ENCODE results near the gene ROBO4.

DNA sequence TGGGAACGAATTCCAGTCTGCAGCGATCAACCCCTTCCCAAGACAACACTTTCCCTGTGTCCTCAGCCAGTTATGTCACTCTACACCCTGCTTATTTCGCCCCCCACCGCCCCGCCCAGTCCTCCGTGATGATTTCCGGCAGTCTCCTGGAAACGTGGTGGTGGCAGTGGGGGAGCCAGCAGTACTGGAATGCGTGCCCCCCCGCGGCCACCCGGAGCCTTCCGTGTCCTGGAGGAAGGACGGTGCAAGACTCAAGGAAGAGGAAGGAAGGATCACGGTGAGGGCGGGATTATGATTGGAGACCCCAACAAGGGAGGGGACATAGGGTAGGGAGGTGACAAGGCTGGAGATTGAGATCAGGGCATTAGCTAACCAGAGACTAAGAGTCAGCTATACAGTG lies 28.3 kb downstream of the ROBO4 start:
- TF ChIP-seq ZC3H10 (CRISPR knock-in tag; IDR thresholded peaks at IDR 0.05) = no peak
- no peak for TF ChIP-seq ARNTL (CRISPR knock-in tag; IDR thresholded peaks at IDR 0.05; ENCODE audit: borderline replicate concordance, low read depth)
- TF ChIP-seq PATZ1 (CRISPR knock-in tag; IDR thresholded peaks at IDR 0.05; ENCODE audit: borderline replicate concordance) = no peak
- TF ChIP-seq, protein P1, sequence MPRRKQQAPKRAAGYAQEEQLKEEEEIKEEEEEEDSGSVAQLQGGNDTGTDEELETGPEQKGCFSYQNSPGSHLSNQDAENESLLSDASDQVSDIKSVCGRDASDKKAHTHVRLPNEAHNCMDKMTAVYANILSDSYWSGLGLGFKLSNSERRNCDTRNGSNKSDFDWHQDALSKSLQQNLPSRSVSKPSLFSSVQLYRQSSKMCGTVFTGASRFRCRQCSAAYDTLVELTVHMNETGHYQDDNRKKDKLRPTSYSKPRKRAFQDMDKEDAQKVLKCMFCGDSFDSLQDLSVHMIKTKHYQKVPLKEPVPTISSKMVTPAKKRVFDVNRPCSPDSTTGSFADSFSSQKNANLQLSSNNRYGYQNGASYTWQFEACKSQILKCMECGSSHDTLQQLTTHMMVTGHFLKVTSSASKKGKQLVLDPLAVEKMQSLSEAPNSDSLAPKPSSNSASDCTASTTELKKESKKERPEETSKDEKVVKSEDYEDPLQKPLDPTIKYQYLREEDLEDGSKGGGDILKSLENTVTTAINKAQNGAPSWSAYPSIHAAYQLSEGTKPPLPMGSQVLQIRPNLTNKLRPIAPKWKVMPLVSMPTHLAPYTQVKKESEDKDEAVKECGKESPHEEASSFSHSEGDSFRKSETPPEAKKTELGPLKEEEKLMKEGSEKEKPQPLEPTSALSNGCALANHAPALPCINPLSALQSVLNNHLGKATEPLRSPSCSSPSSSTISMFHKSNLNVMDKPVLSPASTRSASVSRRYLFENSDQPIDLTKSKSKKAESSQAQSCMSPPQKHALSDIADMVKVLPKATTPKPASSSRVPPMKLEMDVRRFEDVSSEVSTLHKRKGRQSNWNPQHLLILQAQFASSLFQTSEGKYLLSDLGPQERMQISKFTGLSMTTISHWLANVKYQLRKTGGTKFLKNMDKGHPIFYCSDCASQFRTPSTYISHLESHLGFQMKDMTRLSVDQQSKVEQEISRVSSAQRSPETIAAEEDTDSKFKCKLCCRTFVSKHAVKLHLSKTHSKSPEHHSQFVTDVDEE (CRISPR knock-in tag; IDR thresholded peaks at IDR 0.05) = no peak
- TF ChIP-seq RARB (CRISPR knock-in tag; IDR thresholded peaks at IDR 0.05) = no peak
- TF ChIP-seq ZFP3 (CRISPR knock-in tag; IDR thresholded peaks at IDR 0.05) = no peak
- TF ChIP-seq ZNF70 (CRISPR knock-in tag; IDR thresholded peaks at IDR 0.05) = no peak
- no peak for TF ChIP-seq ESRRG (CRISPR knock-in tag; IDR thresholded peaks at IDR 0.05)
- no peak for TF ChIP-seq BACH2 (CRISPR knock-in tag; IDR thresholded peaks at IDR 0.05; ENCODE audit: borderline replicate concordance)
- TF ChIP-seq GLIS3 (CRISPR knock-in tag; IDR thresholded peaks at IDR 0.05) = no peak
- TF ChIP-seq, protein P2, sequence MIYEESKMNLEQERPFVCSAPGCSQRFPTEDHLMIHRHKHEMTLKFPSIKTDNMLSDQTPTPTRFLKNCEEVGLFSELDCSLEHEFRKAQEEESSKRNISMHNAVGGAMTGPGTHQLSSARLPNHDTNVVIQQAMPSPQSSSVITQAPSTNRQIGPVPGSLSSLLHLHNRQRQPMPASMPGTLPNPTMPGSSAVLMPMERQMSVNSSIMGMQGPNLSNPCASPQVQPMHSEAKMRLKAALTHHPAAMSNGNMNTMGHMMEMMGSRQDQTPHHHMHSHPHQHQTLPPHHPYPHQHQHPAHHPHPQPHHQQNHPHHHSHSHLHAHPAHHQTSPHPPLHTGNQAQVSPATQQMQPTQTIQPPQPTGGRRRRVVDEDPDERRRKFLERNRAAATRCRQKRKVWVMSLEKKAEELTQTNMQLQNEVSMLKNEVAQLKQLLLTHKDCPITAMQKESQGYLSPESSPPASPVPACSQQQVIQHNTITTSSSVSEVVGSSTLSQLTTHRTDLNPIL (CRISPR knock-in tag; IDR thresholded peaks at IDR 0.05; ENCODE audit: low read depth) = no peak

Measured in SK-N-SH treated with all-trans-retinoic acid at 6 μM for 48 hours (cell line).